Choroid plexus epithelial cell (primary cell): ENCODE data around the gene BTBD6.
"Not testable (repeated sequence)": the region's sequence is repeated elsewhere in the genome, so short reads cannot be mapped to it uniquely, and the experiment has no call there.

Source experiments
- DNase-seq: peaks from one replicate; pipeline ENCODE4 v3.0.0-alpha.2; 2010; ENCODE audit warnings: low read depth
- H3K4me3 ChIP-seq: 2 replicates; pipeline ENCODE4 v1.5.1; 2011; ENCODE audit warnings: low read depth, mild to moderate bottlenecking, control low read depth, low read length, moderate library complexity
- TF ChIP-seq, protein P1 (sequence below): conservative IDR thresholded peaks from 2 replicates; pipeline ENCODE4 v1.5.1; 2011; ENCODE audit warnings: low read depth, mild to moderate bottlenecking, control low read depth, inconsistent platforms, low read length, moderate library complexity

Gene BTBD6

DNA sequence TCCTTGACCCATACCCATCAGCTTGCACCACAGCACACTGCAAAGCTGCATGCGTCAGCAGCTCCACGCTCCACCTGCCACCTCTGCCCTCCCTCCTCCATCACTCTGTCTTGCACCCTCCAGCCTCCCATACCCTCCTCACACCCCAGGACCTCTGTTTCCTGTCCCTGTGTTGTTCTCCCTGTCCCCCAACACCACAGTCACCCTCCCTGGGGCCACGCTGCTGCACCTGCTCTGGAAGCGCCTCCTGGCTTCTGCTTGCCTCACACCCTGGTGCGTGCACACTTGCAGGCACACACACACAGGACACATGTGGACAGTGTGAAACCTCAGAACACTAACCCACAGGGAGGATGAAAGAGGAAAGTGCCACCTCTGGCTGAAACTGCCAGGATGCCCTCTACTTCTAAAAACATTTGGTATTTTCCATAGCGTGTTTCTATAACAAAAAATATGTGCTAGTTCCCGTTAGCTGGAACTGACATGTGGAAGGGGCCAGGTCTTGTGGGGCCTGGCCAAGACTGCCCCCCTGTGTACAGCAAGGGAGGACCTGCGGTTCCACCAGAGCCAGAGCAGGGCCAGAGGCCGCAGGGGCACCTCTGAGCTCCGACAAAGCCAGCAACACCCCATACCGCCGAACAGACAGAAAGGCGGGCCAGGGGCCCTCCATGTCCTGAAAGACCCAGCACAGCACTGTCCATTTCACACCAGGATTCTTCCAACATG is 42.5 kb downstream of the BTBD6 start:
- TF ChIP-seq, protein P1, sequence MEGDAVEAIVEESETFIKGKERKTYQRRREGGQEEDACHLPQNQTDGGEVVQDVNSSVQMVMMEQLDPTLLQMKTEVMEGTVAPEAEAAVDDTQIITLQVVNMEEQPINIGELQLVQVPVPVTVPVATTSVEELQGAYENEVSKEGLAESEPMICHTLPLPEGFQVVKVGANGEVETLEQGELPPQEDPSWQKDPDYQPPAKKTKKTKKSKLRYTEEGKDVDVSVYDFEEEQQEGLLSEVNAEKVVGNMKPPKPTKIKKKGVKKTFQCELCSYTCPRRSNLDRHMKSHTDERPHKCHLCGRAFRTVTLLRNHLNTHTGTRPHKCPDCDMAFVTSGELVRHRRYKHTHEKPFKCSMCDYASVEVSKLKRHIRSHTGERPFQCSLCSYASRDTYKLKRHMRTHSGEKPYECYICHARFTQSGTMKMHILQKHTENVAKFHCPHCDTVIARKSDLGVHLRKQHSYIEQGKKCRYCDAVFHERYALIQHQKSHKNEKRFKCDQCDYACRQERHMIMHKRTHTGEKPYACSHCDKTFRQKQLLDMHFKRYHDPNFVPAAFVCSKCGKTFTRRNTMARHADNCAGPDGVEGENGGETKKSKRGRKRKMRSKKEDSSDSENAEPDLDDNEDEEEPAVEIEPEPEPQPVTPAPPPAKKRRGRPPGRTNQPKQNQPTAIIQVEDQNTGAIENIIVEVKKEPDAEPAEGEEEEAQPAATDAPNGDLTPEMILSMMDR: peak; percentile 24
- no peak overlapping the region for H3K4me3 ChIP-seq
- DNase-seq: peak; percentile 9

DNA sequence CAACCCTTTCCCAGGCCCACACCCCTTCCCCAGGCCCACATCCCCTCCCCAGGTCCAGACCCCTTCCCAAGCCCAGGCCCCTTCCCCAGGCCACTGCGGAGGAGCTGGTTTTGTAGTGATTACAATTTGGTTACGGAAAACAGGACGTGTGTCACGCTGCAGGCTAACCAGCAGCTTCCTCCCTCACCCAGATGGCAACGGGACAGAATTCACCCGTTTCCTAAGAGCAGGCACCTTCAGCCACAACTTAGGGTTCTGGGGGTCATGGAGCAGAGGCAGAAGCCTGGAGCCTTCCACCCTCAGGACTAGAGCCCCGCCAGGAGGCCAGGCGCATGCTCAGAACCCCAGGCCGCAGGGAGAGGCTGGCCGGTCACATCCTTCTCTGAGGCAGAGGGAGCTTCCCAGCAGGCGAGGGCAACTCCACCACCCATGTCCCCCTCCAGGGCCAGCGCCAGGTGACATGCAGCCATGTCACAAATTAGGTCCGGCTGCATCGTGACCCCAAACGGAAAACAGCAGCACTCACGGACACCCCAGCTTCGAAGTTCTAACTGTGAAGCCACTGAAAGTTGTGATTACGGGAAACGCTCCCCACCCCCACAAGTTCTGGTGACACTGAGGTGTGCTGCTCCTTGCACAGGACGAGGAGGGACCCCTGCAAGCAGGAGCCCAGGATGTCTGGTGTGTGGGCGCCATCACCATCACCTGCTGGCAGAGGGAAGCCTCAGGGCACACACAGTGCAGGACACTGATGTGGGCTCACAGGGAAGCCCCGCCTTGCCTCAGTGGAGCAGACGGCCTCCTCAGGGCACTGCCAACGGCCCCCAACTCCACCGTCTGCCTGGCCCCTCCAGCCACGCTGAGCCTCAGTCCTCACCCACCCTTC is 44.7 kb downstream of the BTBD6 start:
- no peak overlapping the region for H3K4me3 ChIP-seq
- TF ChIP-seq, protein P1: no peak
- no peak for DNase-seq

DNA sequence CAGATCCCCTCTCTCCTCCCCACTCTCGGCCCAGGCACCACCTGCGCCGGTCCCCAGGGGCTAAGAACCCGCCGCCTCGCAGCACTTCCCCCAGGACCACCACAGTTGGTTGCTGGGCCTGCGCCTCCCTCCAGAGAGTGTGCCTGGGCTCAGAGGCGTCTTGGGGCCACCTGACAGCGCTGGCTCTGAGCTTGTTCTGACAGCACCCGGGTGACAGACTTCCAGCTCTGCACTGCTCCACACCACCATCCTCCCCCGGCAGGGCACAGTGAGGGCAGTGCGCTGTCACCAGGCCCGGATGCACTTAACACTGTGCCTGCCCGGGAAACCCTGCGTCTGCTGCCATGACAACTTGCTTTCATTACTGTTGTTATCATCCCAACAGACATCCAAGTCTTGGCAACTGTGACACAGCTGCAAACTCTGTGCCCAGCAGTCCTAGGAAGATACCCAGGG is 45.8 kb downstream of the BTBD6 start:
- peak; percentile 25 for DNase-seq
- TF ChIP-seq, protein P1: no peak
- no peak overlapping the region for H3K4me3 ChIP-seq

DNA sequence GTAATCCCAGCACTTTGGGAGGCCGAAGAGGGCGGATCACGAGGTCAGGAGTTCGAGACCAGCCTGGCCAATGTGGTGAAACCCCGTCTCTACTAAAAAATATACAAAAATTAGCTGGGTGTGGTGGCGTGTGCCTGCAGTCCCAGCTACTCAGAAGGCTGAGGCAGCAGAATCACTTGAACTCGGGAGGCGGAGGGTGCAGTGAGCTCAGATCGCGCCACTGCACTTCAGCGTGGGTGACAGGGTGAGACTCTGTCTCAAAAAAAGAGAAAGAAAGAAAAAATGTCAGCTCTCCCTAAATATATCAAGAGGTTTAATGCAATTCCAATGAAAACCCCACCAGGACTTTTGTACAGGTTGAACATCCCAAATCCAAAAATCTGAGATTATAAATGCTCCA is 49.0 kb downstream of the BTBD6 start:
- not testable (repeated sequence) for H3K4me3 ChIP-seq, DNase-seq

DNA sequence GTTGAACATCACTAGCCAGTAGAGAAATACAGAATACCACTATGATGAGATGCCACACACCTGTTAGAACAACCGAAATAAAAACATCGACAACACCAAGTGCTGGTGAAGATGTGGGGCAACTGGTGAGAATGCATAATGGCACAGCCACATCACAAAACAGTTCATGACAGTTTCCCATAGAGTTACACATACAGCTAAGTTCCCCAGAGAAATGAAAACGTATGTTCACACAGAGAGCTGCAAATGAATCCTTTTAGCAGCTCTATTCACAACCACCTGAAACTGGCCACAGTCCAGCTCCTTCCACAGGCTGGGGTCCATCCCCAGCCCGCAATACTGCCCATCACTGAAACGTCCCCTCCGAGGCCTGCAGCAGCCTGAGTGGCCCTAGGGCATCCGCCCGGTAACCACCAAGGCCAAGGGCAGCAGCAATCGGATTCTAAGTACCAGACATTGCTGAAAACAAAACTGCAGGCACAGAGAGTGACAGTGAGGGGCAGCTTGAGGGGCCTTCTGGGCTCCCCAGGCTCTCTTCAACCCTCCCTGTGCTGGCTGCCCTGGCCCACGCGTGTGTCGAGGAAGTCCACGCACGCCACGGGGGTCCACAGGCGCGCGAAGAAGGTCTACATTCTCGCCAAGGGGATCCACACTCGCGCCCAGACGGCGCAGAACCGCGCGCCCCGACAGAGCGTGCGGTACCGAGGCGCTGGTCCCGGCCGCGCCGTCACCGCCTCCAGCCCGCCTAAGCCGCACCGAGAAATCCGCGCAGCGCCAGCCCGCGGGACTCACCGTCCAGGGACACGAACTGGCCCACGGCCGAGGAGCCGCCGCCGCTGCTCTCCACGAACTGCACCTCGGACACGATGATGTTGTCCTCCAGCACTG is 51.6 kb downstream of the BTBD6 start:
- TF ChIP-seq, protein P1: no peak
- DNase-seq: no peak
- H3K4me3 ChIP-seq: peak overlapping the region; percentile 91
